HG03354 (cell line): Measurements from ENCODE around the gene FAM234B.
"Not testable (repeated sequence)": the region's sequence is repeated elsewhere in the genome, so short reads cannot be mapped to it uniquely, and the experiment has no call there.

ENCODE experiments used
- ATAC-seq: cut with Tn5 transposase; IDR thresholded peaks from one replicate; pipeline ENCODE4 v1.9.1; 2021; ENCODE audit warnings: mild to moderate bottlenecking; ENCODE audit not compliant: unreplicated experiment, poor library complexity, severe bottlenecking

The FAM234B gene

GRCh38 chr12:13049816-13050215 lies 5.6 kb downstream of the FAM234B start:
- no peak for ATAC-seq

- ATAC-seq = peak; percentile 46
These were observed 8.2 kb downstream of the FAM234B start for GRCh38 chr12:13052421-13052820.

GRCh38 chr12:13053617-13054016 lies 9.4 kb downstream of the FAM234B start:
- not testable (repeated sequence) for ATAC-seq

- no peak for ATAC-seq
These were observed 16.4 kb downstream of the FAM234B start for GRCh38 chr12:13060581-13060980.

DNA sequence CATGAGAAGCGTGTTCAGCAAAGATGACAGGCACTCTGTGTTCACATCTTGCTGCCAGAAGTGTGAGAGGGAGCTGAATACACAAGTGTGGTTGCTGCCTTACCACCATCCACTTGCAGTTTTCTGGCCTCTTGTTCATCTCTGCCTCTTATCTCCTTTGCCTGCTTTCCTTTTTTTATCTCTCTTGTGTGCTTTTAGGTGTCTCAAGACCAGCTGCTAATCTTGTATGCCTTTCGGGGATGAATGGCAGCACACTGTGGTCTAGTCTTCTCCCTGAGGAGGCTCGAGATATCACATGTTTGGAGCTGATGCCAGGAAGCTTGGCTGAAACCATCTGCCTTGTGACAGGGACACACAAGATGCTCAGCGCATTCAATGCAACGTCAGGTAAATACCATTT lies 17.2 kb downstream of the FAM234B start:
- ATAC-seq = no peak

- ATAC-seq = no peak
These were observed 18.5 kb downstream of the FAM234B start for GRCh38 chr12:13062669-13063068.

- ATAC-seq = no peak
These were observed 21.8 kb downstream of the FAM234B start for GRCh38 chr12:13066014-13066413.

- no peak for ATAC-seq
These were observed 22.3 kb downstream of the FAM234B start for GRCh38 chr12:13066459-13066858.

DNA sequence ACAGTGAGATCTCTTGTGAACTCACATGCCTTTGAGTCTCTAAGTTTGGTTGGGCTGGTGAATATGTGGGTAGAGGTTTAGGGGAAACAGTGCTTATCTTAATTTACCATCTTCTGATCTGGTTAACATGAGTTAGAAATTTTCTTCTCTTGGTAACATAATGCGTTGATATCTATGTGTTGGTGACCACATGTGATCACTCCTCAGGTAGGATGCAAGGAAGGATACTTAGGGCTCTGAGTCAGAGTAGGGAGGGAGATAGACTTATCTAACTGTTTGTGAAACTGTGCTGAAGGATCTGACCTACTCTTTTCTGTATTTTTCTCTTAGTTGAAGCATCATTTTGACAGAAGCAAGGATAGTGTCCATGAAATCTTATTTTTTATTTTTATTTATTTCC lies 23.1 kb downstream of the FAM234B start:
- no peak for ATAC-seq

- ATAC-seq = no peak
These were observed 25.2 kb downstream of the FAM234B start for GRCh38 chr12:13069380-13069779.

- ATAC-seq = no peak
These were observed 27.4 kb downstream of the FAM234B start for GRCh38 chr12:13071305-13072280.

- ATAC-seq = no peak
These were observed 29.0 kb downstream of the FAM234B start for GRCh38 chr12:13073173-13073572.

DNA sequence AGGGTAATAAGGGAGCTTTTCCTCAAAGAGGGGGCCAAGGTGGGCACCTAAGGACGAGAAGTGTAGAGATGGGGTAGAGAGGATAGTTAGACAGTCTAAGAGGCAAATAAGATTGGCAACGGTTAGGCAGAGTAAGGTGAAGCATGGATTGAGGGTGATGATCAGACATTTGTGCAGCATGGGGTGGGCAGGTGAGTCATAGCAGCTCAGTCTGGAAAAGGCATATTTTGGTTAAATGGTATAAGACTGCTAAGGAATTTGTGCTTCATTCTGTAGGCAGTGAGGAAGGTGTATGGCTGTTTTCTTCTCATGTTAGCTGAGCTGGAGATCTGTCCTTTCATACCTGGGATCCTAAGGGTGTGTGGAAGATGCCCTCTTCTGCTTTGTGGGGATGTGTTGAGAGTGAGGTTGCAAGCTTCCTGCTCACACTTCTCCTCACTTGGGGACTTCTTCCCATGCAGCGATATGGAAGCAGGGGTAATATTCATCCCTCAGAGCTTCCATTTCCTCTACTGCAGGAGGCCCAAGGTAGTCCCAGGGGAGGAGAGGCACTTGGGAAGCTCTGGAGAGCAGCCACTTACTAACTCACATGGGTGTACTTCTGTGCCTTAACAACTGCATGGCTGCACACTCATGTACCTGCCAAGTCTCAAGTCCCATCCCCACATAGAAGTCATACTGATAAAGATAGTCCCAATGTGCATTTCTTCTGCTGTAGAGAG lies 30.4 kb downstream of the FAM234B start:
- ATAC-seq = no peak

DNA sequence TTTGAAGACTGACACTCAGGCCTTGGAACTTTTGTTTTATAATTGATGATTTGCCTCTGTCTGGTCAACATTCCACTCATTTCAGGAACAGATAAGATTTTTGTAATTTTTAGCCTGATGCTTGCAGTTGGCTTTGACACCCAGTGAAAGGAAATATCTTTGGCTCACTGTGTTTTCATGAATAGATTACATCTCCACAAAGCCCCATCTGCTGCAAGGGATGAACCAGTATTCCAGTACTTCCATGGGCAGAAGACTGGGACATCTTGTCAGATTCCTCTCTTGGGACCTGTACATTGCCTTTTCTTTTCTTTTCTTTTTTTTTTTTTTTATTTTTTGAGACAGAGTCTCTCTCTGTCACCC lies 30.9 kb downstream of the FAM234B start:
- no peak for ATAC-seq

GRCh38 chr12:13075786-13076570 lies 31.8 kb downstream of the FAM234B start:
- no peak for ATAC-seq

DNA sequence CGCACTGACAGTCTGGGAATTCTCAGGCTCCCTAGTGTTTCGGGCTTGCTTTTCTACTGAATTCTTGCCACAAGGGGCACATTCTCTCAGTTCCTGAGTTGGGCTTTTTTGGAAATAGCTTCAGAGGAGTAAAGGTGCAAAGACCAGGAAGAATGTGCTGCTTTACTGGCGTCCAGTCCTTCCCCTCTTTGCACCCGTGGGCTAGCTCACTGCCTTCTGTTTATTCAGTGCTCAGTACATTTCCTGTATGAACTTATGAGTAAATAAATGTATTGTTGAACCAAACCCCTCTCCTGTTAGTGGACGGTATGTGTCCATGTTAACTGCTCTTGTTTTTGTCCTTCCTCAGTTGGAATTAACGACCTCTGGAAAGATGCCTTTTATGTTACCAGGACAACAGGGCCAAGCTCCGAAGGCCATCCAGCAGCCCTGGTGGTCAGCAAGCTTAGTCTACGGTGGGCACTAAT lies 35.3 kb downstream of the FAM234B start:
- no peak for ATAC-seq

GRCh38 chr12:13080266-13080665 lies 36.1 kb downstream of the FAM234B start:
- ATAC-seq = no peak

GRCh38 chr12:13082861-13083260 lies 38.7 kb downstream of the FAM234B start:
- ATAC-seq = no peak

GRCh38 chr12:13083638-13084037 lies 39.5 kb downstream of the FAM234B start:
- not testable (repeated sequence) for ATAC-seq
